WTC11 (cell line): ENCODE results near the gene ATG9B. TPM values are rescaled to one million over a fixed set of nuclear protein-coding genes. Genes with fewer than 3 reads are reported as not detected.

Source experiments
- ATF6 ChIP-seq: sonication (generic); formaldehyde crosslinking; IDR thresholded peaks from 2 replicates; pipeline ENCODE4 v1.8.1; 2023; ENCODE audit warnings: mild to moderate bottlenecking, missing genetic modification reagents
- CREB1 ChIP-seq: sonication (generic); formaldehyde crosslinking; IDR thresholded peaks from 2 replicates; pipeline ENCODE4 v1.8.0; 2023; ENCODE audit warnings: mild to moderate bottlenecking, missing genetic modification reagents
- CREM ChIP-seq: sonication (generic); formaldehyde crosslinking; IDR thresholded peaks from 2 replicates; pipeline ENCODE4 v1.8.1; 2022; ENCODE audit warnings: mild to moderate bottlenecking, missing genetic modification reagents, moderate library complexity
- E2F5 ChIP-seq: sonication (generic); formaldehyde crosslinking; IDR thresholded peaks from 2 replicates; pipeline ENCODE4 v1.8.1; 2022; ENCODE audit warnings: mild to moderate bottlenecking, moderate library complexity, missing genetic modification reagents
- EMX1 ChIP-seq: fragments of 250-450 bp; sonication (Bioruptor Pico); IDR thresholded peaks from 2 replicates; pipeline ENCODE4 v1.8.0; 2021; ENCODE audit warnings: mild to moderate bottlenecking
- ETV6 ChIP-seq: sonication (generic); formaldehyde crosslinking; IDR thresholded peaks from 2 replicates; pipeline ENCODE4 v1.8.1; 2022; ENCODE audit warnings: mild to moderate bottlenecking, missing genetic modification reagents
- FOXJ3 ChIP-seq: sonication (generic); formaldehyde crosslinking; IDR thresholded peaks from 2 replicates; pipeline ENCODE4 v1.9.0; 2021; ENCODE audit warnings: missing genetic modification reagents, mild to moderate bottlenecking, borderline replicate concordance
- FOXK1 ChIP-seq: sonication (generic); formaldehyde crosslinking; IDR thresholded peaks from 2 replicates; pipeline ENCODE4 v1.8.0; 2022; ENCODE audit warnings: mild to moderate bottlenecking, moderate library complexity, missing genetic modification reagents
- FOXP1 ChIP-seq: sonication (generic); formaldehyde crosslinking; IDR thresholded peaks from 2 replicates; pipeline ENCODE4 v1.8.0; 2022; ENCODE audit warnings: missing genetic modification reagents, mild to moderate bottlenecking, moderate library complexity, borderline replicate concordance
- HMGA2 ChIP-seq: fragments of 250-450 bp; sonication (Bioruptor Pico); IDR thresholded peaks from 2 replicates; pipeline ENCODE4 v1.4.0; 2021; ENCODE audit warnings: mild to moderate bottlenecking, moderate library complexity
- JUN ChIP-seq: sonication (generic); formaldehyde crosslinking; IDR thresholded peaks from 2 replicates; pipeline ENCODE4 v1.8.0; 2023; ENCODE audit warnings: mild to moderate bottlenecking, missing genetic modification reagents
- MXD4 ChIP-seq: fragments of 250-450 bp; sonication (Bioruptor Pico); IDR thresholded peaks from 2 replicates; pipeline ENCODE4 v1.8.0; 2021; ENCODE audit warnings: mild to moderate bottlenecking, moderate library complexity, borderline replicate concordance
- MYBL2 ChIP-seq: sonication (generic); formaldehyde crosslinking; IDR thresholded peaks from 2 replicates; pipeline ENCODE4 v1.8.1; 2023; ENCODE audit warnings: mild to moderate bottlenecking, moderate library complexity, missing genetic modification reagents
- NFE2L1 ChIP-seq: sonication (generic); formaldehyde crosslinking; IDR thresholded peaks from 2 replicates; pipeline ENCODE4 v1.8.1; 2023; ENCODE audit warnings: missing genetic modification reagents
- NFYB ChIP-seq: sonication (generic); formaldehyde crosslinking; conservative IDR thresholded peaks from 2 replicates; pipeline ENCODE4 v1.8.0; 2022; ENCODE audit warnings: low read depth, missing genetic modification reagents
- OVOL2 ChIP-seq: fragments of 250-450 bp; sonication (Bioruptor Pico); IDR thresholded peaks from 2 replicates; pipeline ENCODE4 v1.9.0; 2021; ENCODE audit warnings: mild to moderate bottlenecking, borderline replicate concordance
- RELA ChIP-seq: sonication (generic); formaldehyde crosslinking; IDR thresholded peaks from 2 replicates; pipeline ENCODE4 v1.8.1; 2022; ENCODE audit warnings: missing genetic modification reagents, mild to moderate bottlenecking, borderline replicate concordance
- SMAD3 ChIP-seq: sonication (generic); formaldehyde crosslinking; IDR thresholded peaks from 2 replicates; pipeline ENCODE4 v1.8.0; 2022; ENCODE audit warnings: missing genetic modification reagents, mild to moderate bottlenecking, borderline replicate concordance
- SOX15 ChIP-seq: fragments of 250-450 bp; sonication (Bioruptor Pico); IDR thresholded peaks from 2 replicates; pipeline ENCODE4 v1.9.0; 2021; ENCODE audit warnings: mild to moderate bottlenecking
- SP1 ChIP-seq: sonication (generic); formaldehyde crosslinking; conservative IDR thresholded peaks from 2 replicates; pipeline ENCODE4 v1.8.1; 2022; ENCODE audit warnings: missing genetic modification reagents
- USF1 ChIP-seq: sonication (generic); formaldehyde crosslinking; IDR thresholded peaks from 2 replicates; pipeline ENCODE4 v1.8.0; 2022; ENCODE audit warnings: mild to moderate bottlenecking, missing genetic modification reagents
- ZMAT4 ChIP-seq: fragments of 250-450 bp; sonication (Bioruptor Pico); IDR thresholded peaks from 2 replicates; pipeline ENCODE4 v1.9.0; 2021; ENCODE audit warnings: mild to moderate bottlenecking
- ZNF232 ChIP-seq: sonication (generic); formaldehyde crosslinking; IDR thresholded peaks from 2 replicates; pipeline ENCODE4 v1.8.0; 2022; ENCODE audit warnings: mild to moderate bottlenecking, missing genetic modification reagents
- ZNF416 ChIP-seq: fragments of 250-450 bp; sonication (Bioruptor Pico); IDR thresholded peaks from 2 replicates; pipeline ENCODE4 v1.9.0; 2021; ENCODE audit warnings: mild to moderate bottlenecking, inconsistent platforms
- ZNF423 ChIP-seq: fragments of 250-450 bp; sonication (Bioruptor Pico); IDR thresholded peaks from 2 replicates; pipeline ENCODE4 v2.1.2; 2022; ENCODE audit warnings: mild to moderate bottlenecking, moderate library complexity
- ZNF512 ChIP-seq: sonication (generic); formaldehyde crosslinking; IDR thresholded peaks from 2 replicates; pipeline ENCODE4 v1.8.1; 2022; ENCODE audit warnings: missing genetic modification reagents, borderline replicate concordance
- ZNF671 ChIP-seq: fragments of 250-450 bp; sonication (Bioruptor Pico); IDR thresholded peaks from 2 replicates; pipeline ENCODE4 v1.8.0; 2021; ENCODE audit warnings: mild to moderate bottlenecking
- total RNA-seq: library from RNA; stranded (reverse); gene quantifications from 3 replicates; pipeline ENCODE4 v1.2.3, GENCODE V29; 2021
- TF ChIP-seq, protein P1 (sequence below): sonication (generic); formaldehyde crosslinking; conservative IDR thresholded peaks from 2 replicates; pipeline ENCODE4 v1.8.1; 2022; ENCODE audit warnings: mild to moderate bottlenecking, missing genetic modification reagents
- TF ChIP-seq, protein P2 (sequence below): sonication (generic); formaldehyde crosslinking; IDR thresholded peaks from 2 replicates; pipeline ENCODE4 v1.8.0; 2023; ENCODE audit warnings: missing genetic modification reagents
- TF ChIP-seq, protein P3 (sequence below): sonication (generic); formaldehyde crosslinking; IDR thresholded peaks from 2 replicates; pipeline ENCODE4 v1.8.0; 2022; ENCODE audit warnings: mild to moderate bottlenecking, missing genetic modification reagents
- TF ChIP-seq, protein P4 (sequence below): sonication (generic); formaldehyde crosslinking; IDR thresholded peaks from 2 replicates; pipeline ENCODE4 v1.8.1; 2023; ENCODE audit warnings: mild to moderate bottlenecking, missing genetic modification reagents

Gene ATG9B
- total RNA-seq, 1 experiment from 2014 or later, result 2.4 TPM

GRCh38 chr7:150983893-150984368 lies 40.4 kb downstream of the ATG9B start (continued):
- TF ChIP-seq SOX15 (CRISPR knock-in tag) (no peak), ATF6 (CRISPR knock-in tag) (no peak), SMAD3 (CRISPR knock-in tag) (peak; percentile 85; the same call in 1 of the 2 replicates), ZNF416 (CRISPR knock-in tag) (no peak), MYBL2 (CRISPR knock-in tag) (0 out of 2 replicates have a peak, but pooled peaks have one; percentile 49), SP1 (CRISPR knock-in tag) (no peak; the same call in 1 of the 2 replicates), USF1 (CRISPR knock-in tag) (peak; percentile 55; the same call in 1 of the 2 replicates), FOXP1 (CRISPR knock-in tag) (no peak), CREB1 (CRISPR knock-in tag) (0 out of 2 replicates have a peak, but pooled peaks have one; percentile 35), ETV6 (CRISPR knock-in tag) (no peak), OVOL2 (CRISPR knock-in tag) (no peak), FOXK1 (CRISPR knock-in tag) (peak; percentile 53; the same call in 1 of the 2 replicates), EMX1 (CRISPR knock-in tag) (no peak), NFE2L1 (CRISPR knock-in tag) (peak; percentile 45; the same call in 1 of the 2 replicates), ZNF232 (CRISPR knock-in tag) (0 out of 2 replicates have a peak, but pooled peaks have one; percentile 62), NFYB (CRISPR knock-in tag) (0 out of 2 replicates have a peak, but pooled peaks have one; percentile 15), E2F5 (no peak), ZNF423 (CRISPR knock-in tag) (no peak), CREM (CRISPR knock-in tag) (peak; percentile 62; the same call in 1 of the 2 replicates), ZNF671 (CRISPR knock-in tag) (no peak), ZMAT4 (CRISPR knock-in tag) (no peak), MXD4 (CRISPR knock-in tag) (no peak), FOXJ3 (no peak), JUN (CRISPR knock-in tag) (peak; percentile 84; the same call in 1 of the 2 replicates), HMGA2 (CRISPR knock-in tag) (no peak), RELA (CRISPR knock-in tag) (0 out of 2 replicates have a peak, but pooled peaks have one; percentile 23), ZNF512 (CRISPR knock-in tag) (no peak)
- TF ChIP-seq, protein P1, sequence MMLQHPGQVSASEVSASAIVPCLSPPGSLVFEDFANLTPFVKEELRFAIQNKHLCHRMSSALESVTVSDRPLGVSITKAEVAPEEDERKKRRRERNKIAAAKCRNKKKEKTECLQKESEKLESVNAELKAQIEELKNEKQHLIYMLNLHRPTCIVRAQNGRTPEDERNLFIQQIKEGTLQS (CRISPR knock-in tag), result no peak
- TF ChIP-seq, protein P2, sequence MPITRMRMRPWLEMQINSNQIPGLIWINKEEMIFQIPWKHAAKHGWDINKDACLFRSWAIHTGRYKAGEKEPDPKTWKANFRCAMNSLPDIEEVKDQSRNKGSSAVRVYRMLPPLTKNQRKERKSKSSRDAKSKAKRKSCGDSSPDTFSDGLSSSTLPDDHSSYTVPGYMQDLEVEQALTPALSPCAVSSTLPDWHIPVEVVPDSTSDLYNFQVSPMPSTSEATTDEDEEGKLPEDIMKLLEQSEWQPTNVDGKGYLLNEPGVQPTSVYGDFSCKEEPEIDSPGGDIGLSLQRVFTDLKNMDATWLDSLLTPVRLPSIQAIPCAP (CRISPR knock-in tag), result no peak
- TF ChIP-seq, protein P3, sequence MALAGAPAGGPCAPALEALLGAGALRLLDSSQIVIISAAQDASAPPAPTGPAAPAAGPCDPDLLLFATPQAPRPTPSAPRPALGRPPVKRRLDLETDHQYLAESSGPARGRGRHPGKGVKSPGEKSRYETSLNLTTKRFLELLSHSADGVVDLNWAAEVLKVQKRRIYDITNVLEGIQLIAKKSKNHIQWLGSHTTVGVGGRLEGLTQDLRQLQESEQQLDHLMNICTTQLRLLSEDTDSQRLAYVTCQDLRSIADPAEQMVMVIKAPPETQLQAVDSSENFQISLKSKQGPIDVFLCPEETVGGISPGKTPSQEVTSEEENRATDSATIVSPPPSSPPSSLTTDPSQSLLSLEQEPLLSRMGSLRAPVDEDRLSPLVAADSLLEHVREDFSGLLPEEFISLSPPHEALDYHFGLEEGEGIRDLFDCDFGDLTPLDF (CRISPR knock-in tag), result peak; percentile 52; the same call in 1 of the 2 replicates
- TF ChIP-seq, protein P4, sequence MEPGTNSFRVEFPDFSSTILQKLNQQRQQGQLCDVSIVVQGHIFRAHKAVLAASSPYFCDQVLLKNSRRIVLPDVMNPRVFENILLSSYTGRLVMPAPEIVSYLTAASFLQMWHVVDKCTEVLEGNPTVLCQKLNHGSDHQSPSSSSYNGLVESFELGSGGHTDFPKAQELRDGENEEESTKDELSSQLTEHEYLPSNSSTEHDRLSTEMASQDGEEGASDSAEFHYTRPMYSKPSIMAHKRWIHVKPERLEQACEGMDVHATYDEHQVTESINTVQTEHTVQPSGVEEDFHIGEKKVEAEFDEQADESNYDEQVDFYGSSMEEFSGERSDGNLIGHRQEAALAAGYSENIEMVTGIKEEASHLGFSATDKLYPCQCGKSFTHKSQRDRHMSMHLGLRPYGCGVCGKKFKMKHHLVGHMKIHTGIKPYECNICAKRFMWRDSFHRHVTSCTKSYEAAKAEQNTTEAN (CRISPR knock-in tag), result no peak
